CD8-positive, alpha-beta memory T cell (primary cell): ENCODE data around the gene PDZK1IP1. TPM values are rescaled to one million over a fixed set of nuclear protein-coding genes. Genes with fewer than 3 reads are reported as not detected.
A peak's percentile ranks its signal among the peaks of the same experiment; 100 is the strongest.

Experiments used
- CTCF ChIA-PET: fragments of 350-600 bp; sonication (Branson Sonifier 250); formaldehyde crosslinking; loops from one replicate; lab custom pipeline; 2021; ENCODE audit warnings: antibody characterized with exemption; lab: Charles Lee
- POLR2A ChIA-PET: fragments of 350-600 bp; sonication (Branson Sonifier 250); formaldehyde crosslinking; loops from one replicate; lab custom pipeline; 2021; ENCODE audit warnings: antibody characterized with exemption; lab: Charles Lee
- DNase-seq, 5 donors: peaks; one replicate each; pipeline versions ENCODE4 v3.0.0 to v3.0.0-alpha.2; 2020 to 2022; ENCODE audit warnings: mixed read lengths in 1 of 5
- H3K27ac ChIP-seq: one replicate; pipeline ENCODE4 v1.7.0; 2013; ENCODE audit warnings: low read depth, mild to moderate bottlenecking, low read length, moderate library complexity
- H3K27me3 ChIP-seq: 2 replicates; pipeline ENCODE4 v1.7.0; 2013; ENCODE audit warnings: low read length, mild to moderate bottlenecking; ENCODE audit not compliant: insufficient read depth, poor library complexity, severe bottlenecking
- H3K36me3 ChIP-seq: 2 replicates; pipeline ENCODE4 v1.7.0; 2013; ENCODE audit warnings: mild to moderate bottlenecking, low read length, moderate library complexity; ENCODE audit not compliant: insufficient read depth
- H3K4me1 ChIP-seq: 2 replicates; pipeline ENCODE4 v1.7.0; 2013; ENCODE audit warnings: mild to moderate bottlenecking, low read length, moderate library complexity; ENCODE audit not compliant: insufficient read depth
- H3K4me3 ChIP-seq: 2 replicates; pipeline ENCODE4 v1.7.0; 2013; ENCODE audit warnings: mild to moderate bottlenecking, low read length
- H3K9me3 ChIP-seq: 2 replicates; pipeline ENCODE4 v1.7.0; 2013; ENCODE audit warnings: mild to moderate bottlenecking, low read length
- H3K27ac Mint-ChIP-seq, 8 donors: one replicate each; pipeline ENCODE4 v1.8.0; 2020 to 2021; ENCODE audit warnings: mixed read lengths in 8 of 8, mild to moderate bottlenecking in 6 of 8, inconsistent platforms in 3 of 8, moderate library complexity in 3 of 8
- H3K27me3 Mint-ChIP-seq, 2 donors: one replicate each; pipeline ENCODE4 v1.8.0; 2020 to 2021; ENCODE audit warnings: mixed read lengths in 2 of 2, mild to moderate bottlenecking in 1 of 2, moderate library complexity in 1 of 2
- H3K36me3 Mint-ChIP-seq, 3 donors: one replicate each; pipeline ENCODE4 v1.8.0; 2020 to 2021; ENCODE audit warnings: mixed read lengths in 3 of 3, inconsistent platforms in 1 of 3, mild to moderate bottlenecking in 1 of 3
- H3K4me1 Mint-ChIP-seq, 3 donors: one replicate each; pipeline ENCODE4 v1.8.0; 2020 to 2021; ENCODE audit warnings: mixed read lengths in 3 of 3, inconsistent platforms in 1 of 3, mild to moderate bottlenecking in 1 of 3
- H3K4me3 Mint-ChIP-seq, 7 donors: one replicate each; pipeline ENCODE4 v1.8.0; 2020 to 2021; ENCODE audit warnings: mixed read lengths in 7 of 7, mild to moderate bottlenecking in 6 of 7, moderate library complexity in 4 of 7, inconsistent platforms in 2 of 7
- H3K9me3 Mint-ChIP-seq, 5 donors: one replicate each; pipeline ENCODE4 v1.8.0; 2020 to 2022; ENCODE audit warnings: mixed read lengths in 5 of 5, mild to moderate bottlenecking in 3 of 5, moderate library complexity in 2 of 5, inconsistent platforms in 1 of 5
- polyA plus RNA-seq: library from polyadenylated mRNA; unstranded; fragments of 300-500 nt; fragmentation: Illumina TruSeq; gene quantifications from one replicate; pipeline ENCODE4 v1.2.3, GENCODE V29; 2021
- total RNA-seq, 2 experiments: library from RNA; stranded (reverse); gene quantifications; one replicate each; pipeline ENCODE4 v1.2.3, GENCODE V29; 2021

Gene PDZK1IP1
- total and polyA plus RNA-seq, 3 experiments from 2014 or later: not detected

DNA sequence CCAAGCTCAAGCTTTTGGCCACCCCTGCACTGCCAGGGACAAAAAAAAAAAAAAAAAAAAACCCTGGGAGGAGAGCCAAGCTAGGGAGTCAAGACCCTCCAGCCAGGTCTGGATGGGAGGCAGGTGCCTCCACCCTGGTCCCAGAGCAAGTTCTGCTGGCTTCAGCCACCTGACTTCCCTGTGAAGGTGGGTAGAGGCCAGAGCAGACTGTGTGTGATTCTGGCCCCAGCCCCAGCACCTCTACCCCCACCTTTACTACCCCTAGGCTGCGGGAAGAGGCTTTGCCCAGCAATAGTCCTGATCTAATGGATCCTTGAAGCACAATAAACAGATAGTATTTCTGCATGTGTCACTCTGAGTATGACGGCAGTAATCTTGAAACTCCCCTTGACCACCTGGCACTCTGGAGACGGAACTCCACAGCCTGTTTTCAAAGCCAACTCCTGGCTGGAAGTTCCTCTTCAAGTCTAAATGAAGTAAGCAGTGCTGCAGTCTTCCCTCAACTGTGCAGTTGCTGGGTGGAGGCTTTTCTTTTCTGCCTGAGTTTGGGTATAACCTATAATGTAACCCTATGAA lies 9.8 kb downstream of the PDZK1IP1 start:
- Mint-ChIP-seq H3K4me1 (peaks cover 12 to 17% (median 17%) of the 10 kb centered on the region in 3 donors), H3K9me3 (no peaks in the 10 kb centered on the region), H3K27ac (peak overlapping the region in 1 of 8 donors; percentile 8), H3K4me3 (peak overlapping the region in 2 of 7 donors; percentile 12 to 28), H3K27me3 (peaks cover 21 to 60% of the 10 kb centered on the region in 2 donors), H3K36me3 (no peaks in the 10 kb centered on the region)
- POLR2A ChIA-PET: no interaction called here
- CTCF ChIA-PET: interaction anchor here (0.9 to 4.1 kb wide), 5 partner anchors 12 to 527 kb away, joined by 3 to 43 read pairs (median 5); partner anchors contain the start of gene PDZK1IP1
- DNase-seq: no peak
- peak overlapping the region; percentile 36 for H3K4me3 ChIP-seq
- H3K27me3 ChIP-seq: peaks cover 7% of the 10 kb centered on the region
- no peaks in the 10 kb centered on the region for H3K36me3 ChIP-seq
- H3K27ac ChIP-seq: peak overlapping the region; percentile 76
- H3K9me3 ChIP-seq: no peaks in the 10 kb centered on the region
- peaks cover 6% of the 10 kb centered on the region for H3K4me1 ChIP-seq

DNA sequence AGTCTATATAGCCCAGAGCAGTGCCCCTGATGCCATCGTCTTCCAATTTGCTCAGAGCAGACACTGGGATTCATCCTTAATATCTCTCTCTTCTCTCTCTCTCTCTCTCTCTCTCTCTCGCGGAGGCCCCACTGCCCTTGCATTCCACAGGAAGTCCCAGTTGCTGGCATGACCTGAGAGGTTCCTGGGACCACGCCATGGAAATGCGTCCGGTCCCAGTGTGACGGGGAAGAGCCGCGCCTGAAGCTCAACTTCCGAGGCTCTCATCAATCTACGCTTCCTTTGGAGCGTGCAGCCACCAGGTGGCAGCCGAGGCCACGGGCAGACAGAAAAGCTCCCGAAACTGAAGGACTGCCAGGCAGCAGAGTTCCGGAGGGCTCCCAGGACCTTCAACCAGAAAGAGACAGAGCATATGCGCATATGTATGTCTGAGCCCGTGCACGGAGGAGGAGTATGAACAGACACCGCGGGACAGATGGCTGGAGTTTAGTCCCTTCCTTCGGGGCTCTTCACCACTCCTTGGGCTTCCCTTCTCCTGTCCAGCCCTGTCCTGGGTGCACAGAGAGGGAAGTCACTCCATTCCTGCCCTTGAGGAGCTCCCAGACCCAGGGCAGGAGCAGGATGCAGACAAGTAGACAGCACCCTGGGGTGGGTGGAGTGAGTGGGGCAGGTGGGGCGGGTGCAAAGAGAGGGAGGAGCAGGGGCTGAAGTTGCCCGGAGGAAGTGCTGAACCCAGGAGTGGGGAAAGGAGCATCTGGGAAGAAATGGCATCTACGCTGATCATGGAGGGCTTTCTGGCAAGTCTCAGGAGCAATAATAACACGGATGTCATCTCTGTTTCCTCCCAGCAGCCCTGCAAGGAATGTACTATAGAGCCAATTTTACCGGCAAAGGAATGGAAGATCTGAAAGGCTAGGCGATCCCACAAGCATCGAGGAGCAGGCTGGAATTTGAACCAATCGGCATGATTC lies 10.5 kb downstream of the PDZK1IP1 start:
- Mint-ChIP-seq H3K27ac (peak overlapping the region in 4 of 8 donors; percentile 14 to 82 (median 50)), H3K36me3 (no peaks in the 10 kb centered on the region)
- CTCF ChIA-PET: interaction anchor here (0.7 to 4.1 kb wide), 11 partner anchors 9 to 702 kb away, joined by 3 to 43 read pairs (median 4); partner anchors contain the start of gene PDZK1IP1

DNA sequence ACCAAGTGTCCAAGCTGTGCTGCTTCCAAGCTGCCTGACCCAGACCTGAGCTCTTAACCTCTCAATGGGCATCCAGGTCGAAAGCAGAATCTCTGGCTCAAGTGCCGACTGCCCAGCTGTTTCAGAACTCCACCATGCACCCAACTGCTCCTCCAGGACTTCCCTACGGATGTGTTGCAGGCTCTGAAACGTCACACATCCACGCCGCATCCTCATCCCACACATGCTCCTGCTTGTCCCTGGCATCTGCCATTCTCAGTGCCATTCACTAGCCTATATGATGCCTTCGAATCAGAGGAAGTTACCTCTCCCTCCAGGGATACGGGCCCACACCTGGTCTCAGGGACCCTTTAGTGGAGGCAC lies 11.2 kb downstream of the PDZK1IP1 start:
- POLR2A ChIA-PET: interaction anchor here (1.1 kb wide), 1 partner anchor 259 kb away, joined by 4 read pairs; no protein-coding TSS in a partner anchor
- no peak for DNase-seq

More for the DNA sequence above, 10.5 kb downstream of the PDZK1IP1 start:
- Histone ChIP-seq H3K36me3 (no peaks in the 10 kb centered on the region), H3K9me3 (no peaks in the 10 kb centered on the region), H3K4me3 (peak overlapping the region; percentile 36), H3K27me3 (peaks cover 7% of the 10 kb centered on the region), H3K4me1 (peaks cover 6% of the 10 kb centered on the region), H3K27ac (peak overlapping the region; percentile 76)
- Mint-ChIP-seq H3K4me1 (peaks cover 12 to 18% (median 18%) of the 10 kb centered on the region in 3 donors), H3K4me3 (peak overlapping the region; percentile 10 to 89 (median 81)), H3K27me3 (peaks cover 21 to 54% of the 10 kb centered on the region in 2 donors), H3K9me3 (no peaks in the 10 kb centered on the region)
- DNase-seq: peak; percentile 40 to 72 (median 49)
- POLR2A ChIA-PET: interaction anchor here (1.1 kb wide), 1 partner anchor 258 kb away, joined by 4 read pairs; no protein-coding TSS in a partner anchor

DNA sequence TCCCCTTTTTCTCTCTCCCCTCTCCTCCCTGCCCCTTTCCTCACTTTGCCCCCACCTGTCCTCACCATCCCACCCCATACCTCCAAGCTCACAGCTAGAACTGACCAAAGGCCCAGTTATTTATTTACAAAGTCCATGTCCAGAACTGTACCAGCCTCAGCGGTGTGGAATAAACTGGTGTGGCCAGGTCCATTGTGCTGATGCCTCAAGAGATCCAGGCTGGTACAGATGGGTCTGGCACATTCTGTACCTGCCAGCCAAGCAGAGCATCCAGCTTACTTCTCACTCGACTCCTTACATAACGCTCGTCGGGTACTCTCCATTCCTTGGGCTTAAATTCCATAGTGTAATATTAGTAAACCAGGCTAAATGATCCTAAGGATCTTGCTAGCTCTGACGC lies 11.8 kb downstream of the PDZK1IP1 start:
- H3K4me1 Mint-ChIP-seq: peaks cover 12 to 18% (median 18%) of the 10 kb centered on the region in 3 donors
- DNase-seq: no peak
- H3K4me1 ChIP-seq: peaks cover 6% of the 10 kb centered on the region
- peaks cover 21 to 55% of the 10 kb centered on the region in 2 donors for H3K27me3 Mint-ChIP-seq
- H3K9me3 ChIP-seq: no peaks in the 10 kb centered on the region
- H3K4me3 ChIP-seq: no peak overlapping the region
- H3K36me3 ChIP-seq: no peaks in the 10 kb centered on the region
- H3K9me3 Mint-ChIP-seq: peaks cover 0 to 3% (median 0%) of the 10 kb centered on the region in 5 donors
- H3K4me3 Mint-ChIP-seq: peak overlapping the region in 1 of 7 donors; percentile 20
- H3K27ac Mint-ChIP-seq: no peak overlapping the region
- CTCF ChIA-PET: interaction anchor here (1.1 to 4.1 kb wide), 3 partner anchors 14 to 700 kb away, joined by 3 to 43 read pairs (median 4); partner anchors contain the start of gene PDZK1IP1
- no peaks in the 10 kb centered on the region for H3K36me3 Mint-ChIP-seq
- no peak overlapping the region for H3K27ac ChIP-seq
- peaks cover 7% of the 10 kb centered on the region for H3K27me3 ChIP-seq
- POLR2A ChIA-PET: no interaction called here

More for the DNA sequence above, 11.2 kb downstream of the PDZK1IP1 start:
- H3K27me3 Mint-ChIP-seq: peaks cover 21 to 56% of the 10 kb centered on the region in 2 donors
- Histone ChIP-seq H3K4me1 (peaks cover 6% of the 10 kb centered on the region), H3K4me3 (no peak overlapping the region), H3K9me3 (no peaks in the 10 kb centered on the region), H3K27me3 (peaks cover 7% of the 10 kb centered on the region), H3K27ac (no peak overlapping the region), H3K36me3 (no peaks in the 10 kb centered on the region)
- H3K4me1 Mint-ChIP-seq: peaks cover 12 to 18% (median 18%) of the 10 kb centered on the region in 3 donors
- peak overlapping the region in 2 of 7 donors; percentile 81 to 84 for H3K4me3 Mint-ChIP-seq
- no peak overlapping the region for H3K27ac Mint-ChIP-seq
- no peaks in the 10 kb centered on the region for H3K36me3 Mint-ChIP-seq
- no peaks in the 10 kb centered on the region for H3K9me3 Mint-ChIP-seq
- CTCF ChIA-PET: interaction anchor here (0.7 to 4.1 kb wide), 8 partner anchors 10 to 701 kb away, joined by 3 to 43 read pairs (median 4); partner anchors contain the start of gene PDZK1IP1

DNA sequence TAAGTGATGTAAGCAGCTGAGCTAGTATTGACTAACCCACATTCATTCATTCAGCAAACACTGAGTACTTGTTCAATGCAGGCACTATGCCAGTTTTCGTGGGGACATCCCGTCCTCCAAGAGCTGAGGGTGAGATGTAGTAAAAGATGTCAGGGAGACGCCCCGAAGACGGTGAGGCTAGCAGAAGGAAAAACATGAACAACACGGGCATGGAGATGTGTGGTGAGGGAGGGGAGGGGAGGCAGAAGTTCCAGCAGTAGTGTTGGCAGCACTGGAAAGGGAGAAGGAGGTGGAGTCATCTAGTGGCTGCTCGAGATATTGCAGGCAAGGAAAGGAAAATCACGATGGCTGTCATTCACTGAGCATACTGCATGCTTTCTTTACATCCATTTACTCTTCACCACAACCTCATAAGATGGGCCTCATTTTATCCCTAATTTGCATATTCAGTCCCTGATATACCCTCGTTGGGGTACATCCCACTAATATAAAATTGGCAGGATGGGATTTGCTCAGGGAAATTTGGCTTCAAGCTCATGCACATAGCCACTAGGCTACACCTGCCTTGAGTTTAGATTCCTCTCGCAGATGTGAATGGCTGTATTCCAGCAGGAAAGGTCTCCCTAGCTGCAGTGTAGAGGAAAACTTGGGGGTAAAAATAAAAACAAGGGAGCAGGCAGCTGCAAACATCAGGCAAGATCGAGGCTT lies 14.5 kb downstream of the PDZK1IP1 start:
- peak in 1 of 5 donors; percentile 17 for DNase-seq
- peak overlapping the region in 1 of 8 donors; percentile 79 for H3K27ac Mint-ChIP-seq
- Histone ChIP-seq H3K27me3 (peaks cover 7% of the 10 kb centered on the region), H3K4me1 (peaks cover 6% of the 10 kb centered on the region), H3K4me3 (no peak overlapping the region), H3K27ac (no peak overlapping the region), H3K36me3 (no peaks in the 10 kb centered on the region), H3K9me3 (no peaks in the 10 kb centered on the region)
- no peak overlapping the region for H3K4me3 Mint-ChIP-seq
- peaks cover 0 to 6% (median 2%) of the 10 kb centered on the region in 5 donors for H3K9me3 Mint-ChIP-seq
- H3K36me3 Mint-ChIP-seq: no peaks in the 10 kb centered on the region
- H3K4me1 Mint-ChIP-seq: peaks cover 12 to 18% (median 18%) of the 10 kb centered on the region in 3 donors
- peaks cover 18 to 43% of the 10 kb centered on the region in 2 donors for H3K27me3 Mint-ChIP-seq
- ChIA-PET CTCF (interaction anchor here (1.5 kb wide), 1 partner anchor 17 kb away, joined by 4 read pairs; no protein-coding TSS in a partner anchor), POLR2A (no interaction called here)

DNA sequence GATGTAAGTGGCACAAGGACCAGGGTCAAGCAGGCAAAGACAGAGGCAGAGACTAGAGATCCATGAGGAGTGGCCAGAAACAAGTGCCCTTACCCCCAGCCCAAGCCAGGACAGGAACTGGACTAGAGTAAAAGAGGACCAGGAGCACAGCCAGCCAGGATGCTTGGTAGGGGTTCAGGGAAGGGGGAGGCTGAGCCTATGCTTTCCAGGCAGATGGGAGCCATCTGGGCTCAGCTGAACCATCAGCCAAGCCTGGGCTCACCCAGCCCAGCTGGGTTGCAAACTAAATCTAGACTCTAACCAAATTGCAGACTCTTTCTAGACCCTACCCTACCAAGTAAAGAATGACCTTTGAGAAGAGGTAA lies 15.2 kb downstream of the PDZK1IP1 start:
- no peak overlapping the region for H3K27ac ChIP-seq
- Mint-ChIP-seq H3K9me3 (peaks cover 0 to 6% (median 2%) of the 10 kb centered on the region in 5 donors), H3K27ac (no peak overlapping the region), H3K4me3 (no peak overlapping the region), H3K27me3 (peaks cover 21 to 41% of the 10 kb centered on the region in 2 donors), H3K36me3 (no peaks in the 10 kb centered on the region), H3K4me1 (peaks cover 11 to 17% (median 13%) of the 10 kb centered on the region in 3 donors)
- POLR2A ChIA-PET: no interaction called here
- no peaks in the 10 kb centered on the region for H3K9me3 ChIP-seq
- H3K4me3 ChIP-seq: no peak overlapping the region
- CTCF ChIA-PET: no interaction called here
- H3K4me1 ChIP-seq: peaks cover 5% of the 10 kb centered on the region
- no peaks in the 10 kb centered on the region for H3K36me3 ChIP-seq
- no peak for DNase-seq
- peaks cover 2% of the 10 kb centered on the region for H3K27me3 ChIP-seq

DNA sequence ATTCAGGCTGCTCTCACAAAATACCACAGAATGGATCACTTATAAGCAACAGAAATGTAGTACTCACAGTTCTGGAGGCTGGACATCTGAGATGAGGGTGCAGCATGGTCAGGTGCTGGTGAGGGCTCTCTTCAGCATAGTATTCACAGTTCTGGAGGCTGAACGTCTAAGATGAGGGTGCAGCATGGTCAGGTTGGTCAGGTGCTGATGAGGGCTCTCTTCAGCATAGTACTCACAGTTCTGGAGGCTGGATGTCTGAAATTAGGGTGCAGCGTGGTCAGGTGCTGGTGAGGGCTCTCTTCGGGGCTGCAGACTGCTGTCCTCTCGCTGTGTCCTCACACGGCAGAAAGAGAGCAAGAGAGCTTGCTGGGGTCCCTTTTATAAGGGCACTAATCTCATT lies 17.1 kb downstream of the PDZK1IP1 start:
- DNase-seq: no peak
- no peaks in the 10 kb centered on the region for H3K36me3 ChIP-seq
- ChIA-PET POLR2A (no interaction called here), CTCF (no interaction called here)
- H3K4me1 ChIP-seq: no peaks in the 10 kb centered on the region
- Mint-ChIP-seq H3K36me3 (no peaks in the 10 kb centered on the region), H3K4me1 (peaks cover 4 to 8% (median 6%) of the 10 kb centered on the region in 3 donors), H3K27ac (no peak overlapping the region), H3K9me3 (peaks cover 0 to 6% (median 2%) of the 10 kb centered on the region in 5 donors), H3K4me3 (no peak overlapping the region), H3K27me3 (peaks cover 21 to 42% of the 10 kb centered on the region in 2 donors)
- H3K4me3 ChIP-seq: no peak overlapping the region
- no peaks in the 10 kb centered on the region for H3K9me3 ChIP-seq
- H3K27ac ChIP-seq: no peak overlapping the region
- H3K27me3 ChIP-seq: no peaks in the 10 kb centered on the region
